Prostate gland (tissue), 2 donors: Measurements from ENCODE around the gene KDM1A. TPM values are rescaled to one million over a fixed set of nuclear protein-coding genes. Genes with fewer than 3 reads are reported as not detected.
A peak's percentile ranks its signal among the peaks of the same experiment; 100 is the strongest.

ENCODE experiments used
- DNase-seq: peaks from one replicate; pipeline ENCODE4 v3.0.0-alpha.2; 2019; ENCODE audit warnings: low spot score
- H3K27ac ChIP-seq, 2 donors: fragments of 200-600 bp; sonication (generic); 2 replicates each; pipeline ENCODE4 v1.5.1; 2017 to 2019
- H3K27me3 ChIP-seq: fragments of 200-600 bp; sonication (generic); replicated peaks from 2 replicates; pipeline ENCODE4 v1.5.1; 2019; ENCODE audit not compliant: insufficient read depth
- H3K36me3 ChIP-seq, 2 donors: fragments of 200-600 bp; sonication (generic); 1 replicate in 1 of 2; 2 replicates in 1 of 2; pipeline versions ENCODE4 v1.5.1 to v1.8.1; 2017 to 2019
- H3K4me1 ChIP-seq: fragments of 200-600 bp; sonication (generic); replicated peaks from 2 replicates; pipeline ENCODE4 v1.5.1; 2019
- H3K4me3 ChIP-seq, 2 donors: fragments of 200-600 bp; sonication (generic); 2 replicates each; pipeline ENCODE4 v1.5.1; 2017 to 2019
- H3K9me3 ChIP-seq: fragments of 200-600 bp; sonication (generic); 2 replicates; pipeline ENCODE4 v1.5.1; 2017
- CTCF ChIP-seq, 4 experiments: fragments of 200-600 bp in 2 of 4; fragments of 450-650 bp in 2 of 4; sonication (generic) in 2 of 4; IDR thresholded peaks; 1 replicate in 3 of 4; 2 replicates in 1 of 4; pipeline ENCODE4 v1.5.1; 2016 to 2019; ENCODE audit warnings: antibody characterized with exemption in 4 of 4, mild to moderate bottlenecking in 2 of 4, moderate library complexity in 2 of 4
- POLR2A ChIP-seq: fragments of 450-650 bp; IDR thresholded peaks from one replicate; pipeline ENCODE4 v1.6.1; 2016; ENCODE audit warnings: antibody characterized with exemption, mild to moderate bottlenecking
- POLR2AphosphoS5 ChIP-seq: sonication (generic); formaldehyde crosslinking; IDR thresholded peaks from one replicate; pipeline ENCODE4 v1.6.1; 2017; ENCODE audit warnings: antibody characterized with exemption
- WGBS: methylation state at CpG from one replicate; pipeline ENCODE4 v1.1.5; 2018; 5-methylcytosine and 5-hydroxymethylcytosine counted together
- intact Hi-C: fragments of 100-400 bp; cut with DNase I; formaldehyde crosslinking; loops from one replicate; pipeline ENCODE4 v1.14.2; 2022
- total RNA-seq, 2 donors: library from RNA; depleted of rRNA; stranded (reverse); fragments of >200 nt; gene quantifications; one replicate each; pipeline ENCODE4 v1.1.0, GENCODE V29; 2016

KDM1A gene
- total RNA-seq, 2 donors from 2014 or later, result 75.1 to 94.5 TPM

- no peaks in the 10 kb centered on the region for H3K27me3 ChIP-seq
- H3K27ac ChIP-seq, result no peak overlapping the region
- no peaks in the 10 kb centered on the region for H3K9me3 ChIP-seq
- no peak overlapping the region for H3K4me3 ChIP-seq
- no peak for DNase-seq
- intact Hi-C loops, result no loop called here
- no peaks in the 10 kb centered on the region for H3K36me3 ChIP-seq
- peaks cover 12% of the 10 kb centered on the region for H3K4me1 ChIP-seq
- TF ChIP-seq CTCF (IDR thresholded peaks at IDR 0.05) (no peak), POLR2A (no peak)
Observed at GRCh38 chr1:23123528-23123927, 104.3 kb downstream of the KDM1A start.

DNA sequence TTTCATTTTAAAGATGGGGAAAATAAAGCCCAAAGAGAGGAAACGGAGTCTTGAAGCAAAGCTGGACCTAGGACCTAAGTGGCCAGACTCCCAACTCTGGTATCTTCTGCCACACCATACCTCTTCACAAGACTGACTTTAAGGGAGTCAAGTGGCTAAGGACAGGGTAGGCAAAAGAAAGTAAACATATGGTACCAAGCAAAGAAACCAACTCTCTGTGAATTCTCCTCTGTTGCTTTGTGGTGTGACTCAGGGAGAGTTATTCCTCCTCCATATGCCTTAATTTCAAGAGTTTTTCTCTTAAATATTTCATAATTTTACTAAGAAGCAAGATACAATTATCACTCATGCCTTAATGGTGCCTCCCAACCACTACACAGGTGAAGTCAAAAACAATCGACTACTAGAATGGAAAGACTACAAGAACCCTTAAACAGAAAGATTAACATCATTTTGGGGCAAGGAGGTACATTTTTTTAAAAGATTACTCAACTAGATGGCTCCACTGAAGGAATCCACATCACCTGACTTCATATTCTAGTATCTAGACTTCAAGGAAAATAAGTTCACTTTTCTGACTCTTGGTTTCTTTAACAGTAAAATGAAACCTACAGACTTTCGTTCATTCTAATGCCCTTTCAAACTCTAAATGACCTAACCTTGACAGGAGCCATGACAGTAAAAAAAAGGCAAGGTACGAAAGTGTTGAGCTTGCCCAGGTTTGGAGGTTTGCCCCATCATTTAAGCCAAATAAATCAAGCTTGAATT lies 105.2 kb downstream of the KDM1A start:
- Histone ChIP-seq H3K9me3 (no peaks in the 10 kb centered on the region), H3K4me1 (peaks cover 11% of the 10 kb centered on the region), H3K27ac (no peak overlapping the region), H3K27me3 (no peaks in the 10 kb centered on the region), H3K4me3 (no peak overlapping the region), H3K36me3 (no peaks in the 10 kb centered on the region)
- TF ChIP-seq POLR2AphosphoS5, result no peak
- TF ChIP-seq CTCF (IDR thresholded peaks at IDR 0.05), result no peak
- TF ChIP-seq POLR2A, result no peak
- DNase-seq, result no peak
- intact Hi-C loops, result no loop called here
- 91% methylated on average over 4 of the region's 4 CpGs for WGBS

GRCh38 chr1:23125489-23125888 lies 106.2 kb downstream of the KDM1A start:
- Histone ChIP-seq H3K27me3 (no peaks in the 10 kb centered on the region), H3K9me3 (no peaks in the 10 kb centered on the region), H3K4me1 (peaks cover 9% of the 10 kb centered on the region), H3K36me3 (no peaks in the 10 kb centered on the region), H3K27ac (no peak overlapping the region), H3K4me3 (no peak overlapping the region)
- intact Hi-C loops, result no loop called here
- DNase-seq, result no peak
- no peak for TF ChIP-seq CTCF (IDR thresholded peaks at IDR 0.05)
- no peak for TF ChIP-seq POLR2AphosphoS5
- TF ChIP-seq POLR2A, result no peak
- 64% methylated on average over 4 of the region's 4 CpGs for WGBS

DNA sequence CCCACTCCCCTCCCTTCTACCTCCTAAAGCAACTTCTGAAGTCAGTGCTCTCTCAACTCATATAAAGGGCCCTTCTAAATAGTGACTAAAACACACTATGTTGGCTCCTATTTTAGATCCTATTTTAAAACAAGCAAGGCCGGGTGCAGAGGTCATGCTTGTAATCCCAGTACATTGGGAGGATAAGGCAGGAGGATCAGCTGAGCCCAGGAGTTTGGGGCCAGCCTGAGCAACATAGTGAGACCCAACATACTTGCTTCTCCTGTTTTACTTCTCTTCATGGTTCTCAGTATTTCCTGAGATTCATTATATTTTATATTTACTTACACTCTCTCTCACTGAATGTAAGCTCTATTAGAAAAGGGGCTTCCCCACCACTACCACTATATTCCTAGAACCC lies 106.9 kb downstream of the KDM1A start:
- Histone ChIP-seq H3K4me1 (peaks cover 9% of the 10 kb centered on the region), H3K27me3 (no peaks in the 10 kb centered on the region), H3K9me3 (no peaks in the 10 kb centered on the region), H3K27ac (no peak overlapping the region), H3K4me3 (no peak overlapping the region), H3K36me3 (no peaks in the 10 kb centered on the region)
- TF ChIP-seq CTCF (IDR thresholded peaks at IDR 0.05), result no peak
- no peak for TF ChIP-seq POLR2A
- no peak for TF ChIP-seq POLR2AphosphoS5
- intact Hi-C loops, result no loop called here
- WGBS, result 60% methylated on average over 1 of the region's 1 CpG
- DNase-seq, result no peak

GRCh38 chr1:23126801-23127200 lies 107.5 kb downstream of the KDM1A start:
- H3K4me3 ChIP-seq, result no peak overlapping the region
- intact Hi-C loops, result no loop called here

More at GRCh38 chr1:23126801-23127200, 107.5 kb downstream of the KDM1A start:
- no peaks in the 10 kb centered on the region for H3K36me3 ChIP-seq
- peaks cover 9% of the 10 kb centered on the region for H3K4me1 ChIP-seq
- TF ChIP-seq POLR2AphosphoS5 (peak; percentile 51), CTCF (IDR thresholded peaks at IDR 0.05) (no peak)
- H3K27ac ChIP-seq, result no peak overlapping the region
- no peaks in the 10 kb centered on the region for H3K27me3 ChIP-seq
- no peak for DNase-seq
- H3K9me3 ChIP-seq, result no peaks in the 10 kb centered on the region
- 60% methylated on average over 3 of the region's 3 CpGs for WGBS
